RWPE1 (cell line): Measurements from ENCODE around the gene LINGO4.

Experiments
- CTCF ChIA-PET: fragments of 350-600 bp; sonication (Branson Sonifier 250); formaldehyde crosslinking; extraction: SDS; loops from one replicate; lab custom pipeline; 2021; lab: Yijun Ruan, JAX
- POLR2A ChIA-PET: fragments of 400-600 bp; formaldehyde crosslinking; extraction: SDS; loops from one replicate; lab custom pipeline; 2020; ENCODE audit warnings: antibody characterized with exemption; ENCODE audit not compliant: low non-redundant PET; lab: Yijun Ruan, JAX
- DNase-seq: peaks from one replicate; pipeline ENCODE4 v3.0.0; 2012; ENCODE audit warnings: low spot score
- H3K27ac ChIP-seq: fragments of 450-650 bp; 2 replicates; pipeline ENCODE4 v1.5.1; 2017
- TF ChIP-seq, protein P1 (sequence below): fragments of 450-650 bp; conservative IDR thresholded peaks from 2 replicates; pipeline ENCODE4 v1.5.1; 2017; ENCODE audit warnings: low read depth, mild to moderate bottlenecking

Gene LINGO4

DNA sequence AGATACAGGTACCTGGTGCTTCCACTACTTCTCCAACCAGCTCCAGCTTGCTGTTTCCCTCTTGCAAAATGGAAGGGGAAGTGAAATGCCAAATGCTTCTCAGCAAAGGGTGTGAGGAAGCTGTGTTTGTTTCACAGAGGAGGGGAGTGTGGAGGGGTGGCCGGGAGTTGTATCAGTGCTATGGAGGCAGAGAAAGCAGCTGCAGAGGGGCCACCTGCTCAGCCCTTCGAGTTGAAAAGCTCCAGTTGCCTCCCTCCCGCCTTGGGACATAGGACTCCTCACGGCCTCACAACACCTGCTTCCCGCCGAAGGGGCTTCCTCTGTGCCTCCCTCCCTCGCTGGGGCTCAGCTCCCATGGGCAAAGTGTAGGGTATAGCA lies 12.1 kb upstream of the LINGO4 start:
- DNase-seq = no peak
- TF ChIP-seq, protein P1, sequence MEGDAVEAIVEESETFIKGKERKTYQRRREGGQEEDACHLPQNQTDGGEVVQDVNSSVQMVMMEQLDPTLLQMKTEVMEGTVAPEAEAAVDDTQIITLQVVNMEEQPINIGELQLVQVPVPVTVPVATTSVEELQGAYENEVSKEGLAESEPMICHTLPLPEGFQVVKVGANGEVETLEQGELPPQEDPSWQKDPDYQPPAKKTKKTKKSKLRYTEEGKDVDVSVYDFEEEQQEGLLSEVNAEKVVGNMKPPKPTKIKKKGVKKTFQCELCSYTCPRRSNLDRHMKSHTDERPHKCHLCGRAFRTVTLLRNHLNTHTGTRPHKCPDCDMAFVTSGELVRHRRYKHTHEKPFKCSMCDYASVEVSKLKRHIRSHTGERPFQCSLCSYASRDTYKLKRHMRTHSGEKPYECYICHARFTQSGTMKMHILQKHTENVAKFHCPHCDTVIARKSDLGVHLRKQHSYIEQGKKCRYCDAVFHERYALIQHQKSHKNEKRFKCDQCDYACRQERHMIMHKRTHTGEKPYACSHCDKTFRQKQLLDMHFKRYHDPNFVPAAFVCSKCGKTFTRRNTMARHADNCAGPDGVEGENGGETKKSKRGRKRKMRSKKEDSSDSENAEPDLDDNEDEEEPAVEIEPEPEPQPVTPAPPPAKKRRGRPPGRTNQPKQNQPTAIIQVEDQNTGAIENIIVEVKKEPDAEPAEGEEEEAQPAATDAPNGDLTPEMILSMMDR = no peak
- POLR2A ChIA-PET = no interaction called here
- CTCF ChIA-PET = no interaction called here
- no peak overlapping the region for H3K27ac ChIP-seq

DNA sequence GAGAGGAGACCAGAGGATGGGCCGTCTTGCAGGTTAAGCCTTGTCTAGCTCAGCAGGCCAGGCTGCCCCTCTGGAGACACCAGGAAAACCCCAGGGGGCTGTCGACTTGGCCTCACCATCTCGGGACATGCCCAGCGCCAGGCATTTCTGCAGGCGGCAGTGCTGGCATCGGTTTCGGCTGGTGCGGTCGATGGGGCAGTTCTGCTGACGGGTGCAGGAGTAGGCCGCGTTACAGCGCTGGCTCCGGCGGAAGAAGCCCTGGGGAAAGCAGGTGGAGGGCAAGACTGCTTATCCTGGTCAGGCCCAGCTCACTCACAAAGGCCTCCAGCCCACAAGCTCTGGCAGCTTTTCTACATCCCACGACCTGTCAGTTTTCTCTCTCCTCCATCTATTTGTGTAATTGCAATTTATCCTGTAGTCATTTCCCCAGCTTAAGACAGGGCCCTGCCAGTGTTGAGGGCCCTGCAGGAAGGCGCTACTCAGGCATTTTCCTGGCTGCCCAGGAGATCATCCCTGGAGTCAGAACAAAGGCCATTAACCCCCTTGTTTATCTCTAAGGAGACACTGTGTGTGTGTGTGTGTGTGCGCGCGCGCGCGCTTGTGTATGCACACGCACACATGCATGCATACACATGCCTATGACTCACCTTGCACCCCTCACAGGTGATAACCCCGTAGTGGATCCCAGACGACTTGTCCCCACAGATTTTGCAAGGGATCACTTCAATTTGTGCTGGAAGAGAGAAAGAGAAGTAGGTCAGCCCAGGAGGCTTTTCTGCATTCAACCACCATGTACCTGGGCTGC lies 11.5 kb upstream of the LINGO4 start:
- no peak overlapping the region for H3K27ac ChIP-seq
- no peak for DNase-seq
- TF ChIP-seq, protein P1 = no peak
- CTCF ChIA-PET = no interaction called here
- POLR2A ChIA-PET = no interaction called here

DNA sequence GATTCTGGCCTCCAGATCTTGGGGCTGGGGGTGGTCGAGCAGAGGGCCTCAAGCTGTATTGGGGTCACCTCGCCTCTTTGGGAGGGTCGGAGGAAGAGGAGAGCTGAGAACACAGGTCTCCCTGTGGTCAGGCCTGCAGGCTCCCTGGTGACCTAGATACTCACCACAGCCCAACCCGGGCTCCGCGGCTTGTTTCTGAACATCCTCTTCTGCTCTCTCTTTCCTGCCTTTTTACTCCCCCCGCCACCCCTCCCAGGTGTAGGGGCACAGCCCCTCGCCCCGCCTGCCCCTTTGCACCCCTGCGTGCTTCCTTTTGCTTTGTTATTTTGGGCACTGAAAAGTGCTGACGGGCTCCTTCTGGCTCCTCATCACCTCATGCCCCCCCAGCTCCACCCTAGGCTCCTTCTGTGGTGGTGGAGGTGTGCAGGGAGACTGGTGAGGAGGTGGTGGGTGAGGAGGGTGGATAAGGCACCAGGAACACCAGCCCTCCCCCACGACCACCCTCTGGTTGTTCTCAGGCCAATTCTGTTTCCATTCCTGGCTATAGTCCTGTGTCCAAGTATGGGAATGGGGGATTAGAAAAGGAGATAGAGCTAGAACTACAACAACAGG lies 10.6 kb upstream of the LINGO4 start:
- no peak for DNase-seq
- no peak overlapping the region for H3K27ac ChIP-seq
- ChIA-PET CTCF (no interaction called here), POLR2A (no interaction called here)
- TF ChIP-seq, protein P1 = no peak

DNA sequence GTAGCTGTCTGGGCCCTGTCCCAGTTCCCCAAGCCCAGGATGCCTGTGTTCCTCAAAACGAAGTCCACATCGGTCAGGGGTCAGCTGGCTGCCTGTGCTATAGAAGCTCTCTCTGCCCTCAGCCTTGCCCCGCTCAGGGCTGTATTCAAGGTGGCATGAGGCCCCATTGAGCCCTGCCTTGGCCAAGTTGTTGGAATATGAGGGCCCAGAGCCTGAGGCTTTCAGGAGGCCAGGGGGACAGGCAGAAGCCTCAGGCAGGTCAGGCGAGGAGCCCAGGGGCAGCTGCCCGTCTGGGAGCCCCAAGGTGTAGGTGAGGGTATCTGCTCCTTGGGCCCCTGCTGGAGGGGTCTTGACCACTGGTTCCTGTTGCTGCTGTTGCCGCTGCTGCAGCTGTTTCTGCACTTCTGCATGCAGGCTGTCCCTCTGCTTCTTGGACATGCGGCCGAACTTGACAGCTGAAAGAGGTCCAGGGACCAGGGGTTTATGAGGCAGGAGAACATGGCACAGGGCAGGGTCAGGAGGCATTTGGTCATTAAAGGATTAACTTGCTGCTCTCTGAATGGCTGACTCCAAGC lies 9.8 kb upstream of the LINGO4 start:
- CTCF ChIA-PET = interaction anchor here (0.6 to 0.7 kb wide), 2 partner anchors 221 to 222 kb away, joined by 3 to 6 read pairs; partner anchors contain the start of gene S100A11
- no peak for DNase-seq

DNA sequence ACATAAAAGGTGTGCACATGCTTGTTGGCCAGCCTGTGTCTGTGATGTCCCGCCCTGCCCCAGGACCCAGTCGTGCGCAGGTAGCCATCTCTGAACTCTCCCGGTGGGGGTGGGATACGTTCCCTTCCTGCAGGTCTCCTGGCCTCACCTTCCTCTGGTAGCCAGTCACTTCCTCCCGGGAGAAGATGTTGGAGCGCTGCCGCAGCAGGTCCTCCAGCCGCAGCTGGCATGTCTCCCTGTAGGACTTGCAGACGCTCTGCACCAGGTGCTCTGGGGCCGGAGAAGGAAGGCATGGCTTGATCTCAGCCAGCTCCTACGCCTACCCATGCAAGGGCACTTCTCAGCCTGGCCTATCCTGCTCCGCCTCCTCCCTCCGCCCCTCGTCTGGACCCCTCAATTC lies 9.2 kb upstream of the LINGO4 start:
- TF ChIP-seq, protein P1 = no peak
- no peak for DNase-seq
- POLR2A ChIA-PET = no interaction called here
- H3K27ac ChIP-seq = no peak overlapping the region
- CTCF ChIA-PET = interaction anchor here (0.6 kb wide), 1 partner anchor 221 kb away, joined by 6 read pairs; no protein-coding TSS in a partner anchor

More for the DNA sequence above, 9.8 kb upstream of the LINGO4 start:
- POLR2A ChIA-PET = no interaction called here
- TF ChIP-seq, protein P1 = no peak
- no peak overlapping the region for H3K27ac ChIP-seq

DNA sequence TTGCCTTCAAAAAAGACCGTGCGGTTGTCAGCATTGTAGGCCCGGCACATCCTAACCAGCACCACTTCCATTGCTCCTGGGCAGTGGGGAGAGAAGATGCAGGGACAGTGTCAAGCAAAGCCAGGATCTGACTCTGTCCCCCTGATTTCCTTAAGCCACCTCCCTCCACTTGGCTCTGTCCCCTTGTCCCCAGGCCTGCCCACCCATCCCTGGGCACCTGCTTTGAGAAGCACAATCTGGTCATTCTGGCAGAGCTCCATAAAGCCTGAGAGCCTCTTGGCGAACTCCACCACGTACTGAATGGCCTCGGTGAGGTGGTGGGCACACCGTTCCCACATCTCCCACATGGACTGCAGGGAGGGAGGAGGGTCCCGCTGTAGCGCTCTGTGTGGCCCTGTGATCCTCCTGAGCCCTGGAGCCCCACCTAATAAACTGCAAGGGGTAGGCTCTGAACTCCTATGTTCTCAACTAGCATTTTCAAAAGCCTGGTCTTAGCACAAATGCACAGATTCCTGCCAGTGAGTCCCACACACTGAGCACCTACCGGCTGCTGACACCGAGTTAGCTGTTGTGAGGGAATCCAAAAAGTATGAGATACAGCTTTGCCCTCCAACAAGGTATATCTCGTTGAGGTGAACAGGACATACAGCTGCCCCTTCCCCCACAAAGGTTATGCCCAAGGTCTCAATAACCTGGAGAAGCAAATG lies 8.2 kb upstream of the LINGO4 start:
- ChIA-PET CTCF (no interaction called here), POLR2A (no interaction called here)
- TF ChIP-seq, protein P1 = no peak
- DNase-seq = no peak
- H3K27ac ChIP-seq = no peak overlapping the region
